Adrenal gland (tissue), 5 donors: Measurements from ENCODE around the gene TSPAN18.

ENCODE experiments used
- POLR2A ChIP-seq, 2 donors: fragments of 450-650 bp; IDR thresholded peaks; one replicate each; pipeline ENCODE4 v1.6.1; 2017; ENCODE audit warnings: antibody characterized with exemption in 2 of 2, mild to moderate bottlenecking in 2 of 2, moderate library complexity in 1 of 2
- TF ChIP-seq, protein P1 (sequence below), 6 experiments: fragments of 450-650 bp in 4 of 6; fragments of 200-600 bp in 2 of 6; sonication (generic) in 1 of 6; IDR thresholded peaks; 1 replicate in 5 of 6; 2 replicates in 1 of 6; pipeline versions ENCODE4 v1.5.1 to v1.8.0; 2016 to 2021; ENCODE audit warnings: antibody characterized with exemption in 6 of 6, mild to moderate bottlenecking in 2 of 6, moderate library complexity in 1 of 6
- donor health status: DM: no; HTN: no; CAD: no.

DNA sequence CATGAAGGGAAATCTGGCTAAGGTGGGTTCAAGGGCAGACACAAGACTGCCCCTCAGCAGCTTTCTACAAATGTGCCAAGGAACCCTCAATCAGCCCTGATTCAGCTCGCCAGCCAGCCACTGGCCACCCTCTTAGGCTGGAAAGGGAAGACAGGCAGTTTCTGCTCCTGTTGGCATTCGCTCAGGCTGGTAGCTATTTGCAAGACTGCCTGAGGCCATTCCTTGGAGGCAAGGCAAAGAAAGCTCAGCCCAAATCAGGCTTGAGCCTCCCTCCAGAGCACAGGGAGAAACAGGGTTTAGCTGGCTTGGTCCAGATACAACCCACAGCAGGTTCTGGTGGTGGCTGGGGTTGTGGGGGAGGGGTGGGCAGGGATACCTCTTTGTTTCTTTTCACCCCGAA is 204.7 kb downstream of the TSPAN18 start:
- TF ChIP-seq, protein P1, sequence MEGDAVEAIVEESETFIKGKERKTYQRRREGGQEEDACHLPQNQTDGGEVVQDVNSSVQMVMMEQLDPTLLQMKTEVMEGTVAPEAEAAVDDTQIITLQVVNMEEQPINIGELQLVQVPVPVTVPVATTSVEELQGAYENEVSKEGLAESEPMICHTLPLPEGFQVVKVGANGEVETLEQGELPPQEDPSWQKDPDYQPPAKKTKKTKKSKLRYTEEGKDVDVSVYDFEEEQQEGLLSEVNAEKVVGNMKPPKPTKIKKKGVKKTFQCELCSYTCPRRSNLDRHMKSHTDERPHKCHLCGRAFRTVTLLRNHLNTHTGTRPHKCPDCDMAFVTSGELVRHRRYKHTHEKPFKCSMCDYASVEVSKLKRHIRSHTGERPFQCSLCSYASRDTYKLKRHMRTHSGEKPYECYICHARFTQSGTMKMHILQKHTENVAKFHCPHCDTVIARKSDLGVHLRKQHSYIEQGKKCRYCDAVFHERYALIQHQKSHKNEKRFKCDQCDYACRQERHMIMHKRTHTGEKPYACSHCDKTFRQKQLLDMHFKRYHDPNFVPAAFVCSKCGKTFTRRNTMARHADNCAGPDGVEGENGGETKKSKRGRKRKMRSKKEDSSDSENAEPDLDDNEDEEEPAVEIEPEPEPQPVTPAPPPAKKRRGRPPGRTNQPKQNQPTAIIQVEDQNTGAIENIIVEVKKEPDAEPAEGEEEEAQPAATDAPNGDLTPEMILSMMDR (IDR thresholded peaks at IDR 0.05) = no peak
- no peak for TF ChIP-seq POLR2A (IDR thresholded peaks at IDR 0.05)
